NCI-H1417 treated with DMSO at 0.1 percent for 48 hours (cell line): Measurements from ENCODE around the gene P2RY1.
"Not testable (repeated sequence)": the region's sequence is repeated elsewhere in the genome, so short reads cannot be mapped to it uniquely, and the experiment has no call there.

Source experiments
- DNase-seq: peaks from one replicate; lab custom pipeline; 2025; lab: John Stamatoyannopoulos, UW

Gene P2RY1

GRCh38 chr3:152839511-152839910 is 4.6 kb downstream of the P2RY1 start:
- DNase-seq = no peak

GRCh38 chr3:152841131-152841530 is 6.2 kb downstream of the P2RY1 start:
- no peak for DNase-seq

GRCh38 chr3:152842413-152842812 is 7.5 kb downstream of the P2RY1 start:
- no peak for DNase-seq

- no peak for DNase-seq
Measured at GRCh38 chr3:152843955-152844354, 9.0 kb downstream of the P2RY1 start.

- not testable (repeated sequence) for DNase-seq
Measured at GRCh38 chr3:152846572-152847202, 11.8 kb downstream of the P2RY1 start.

GRCh38 chr3:152847599-152847998 is 12.7 kb downstream of the P2RY1 start:
- not testable (repeated sequence) for DNase-seq

- DNase-seq = no peak
Measured at GRCh38 chr3:152849996-152850578, 15.2 kb downstream of the P2RY1 start.

- DNase-seq = no peak
Measured at GRCh38 chr3:152853196-152853595, 18.3 kb downstream of the P2RY1 start.

- DNase-seq = no peak
Measured at GRCh38 chr3:152857082-152857481, 22.2 kb downstream of the P2RY1 start.

GRCh38 chr3:152858170-152858800 is 23.4 kb downstream of the P2RY1 start:
- DNase-seq = no peak

GRCh38 chr3:152860736-152861135 is 25.8 kb downstream of the P2RY1 start:
- no peak for DNase-seq

GRCh38 chr3:152865668-152866245 is 30.8 kb downstream of the P2RY1 start:
- DNase-seq = no peak

- no peak for DNase-seq
Measured at GRCh38 chr3:152870027-152870426, 35.1 kb downstream of the P2RY1 start.

- DNase-seq = not testable (repeated sequence)
Measured at GRCh38 chr3:152873314-152873713, 38.4 kb downstream of the P2RY1 start.

GRCh38 chr3:152874896-152875749 is 40.2 kb downstream of the P2RY1 start:
- DNase-seq = no peak

GRCh38 chr3:152879130-152879789 is 44.3 kb downstream of the P2RY1 start:
- no peak for DNase-seq

GRCh38 chr3:152879790-152880174 is 44.9 kb downstream of the P2RY1 start:
- DNase-seq = no peak

GRCh38 chr3:152885076-152885475 is 50.1 kb downstream of the P2RY1 start:
- DNase-seq = no peak
